Measurements from ENCODE around the gene LMF1. TPM values are rescaled to one million over a fixed set of nuclear protein-coding genes. Genes with fewer than 3 reads are reported as not detected.

Gene LMF1
- total RNA-seq, 2 donors from 2014 or later, result 11.9 to 12.0 TPM

- intact Hi-C loops (cut with DNase I), result no loop called here
- ATAC-seq (no peak), DNase-seq (no peak)
Observed at GRCh38 chr16:987906-988305, 17.1 kb upstream of the LMF1 start.

- ATAC-seq (no peak), DNase-seq (no peak)
- intact Hi-C loops (cut with DNase I), result no loop called here
Observed at GRCh38 chr16:986925-987582, 16.3 kb upstream of the LMF1 start.

DNA sequence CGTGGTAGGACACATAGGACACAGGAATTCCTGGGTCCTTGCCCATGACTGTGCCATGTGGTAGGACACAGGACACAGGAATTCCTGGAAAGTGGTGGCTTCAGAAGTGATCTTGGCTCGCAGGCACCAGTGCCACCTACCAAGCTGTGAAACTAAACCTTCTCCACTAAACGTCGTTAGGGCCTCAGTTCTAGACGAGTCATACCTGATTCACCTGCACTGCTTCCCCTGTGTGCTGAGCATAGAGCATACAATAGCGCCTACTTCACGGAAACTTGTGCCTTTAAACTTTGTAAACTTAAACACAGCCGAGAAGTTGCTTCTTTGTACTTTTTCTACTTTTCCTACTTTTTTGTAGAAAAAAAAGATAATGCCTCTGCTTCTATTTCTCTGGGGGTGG is 15.6 kb upstream of the LMF1 start:
- DNase-seq (no peak), ATAC-seq (no peak)
- intact Hi-C loops (cut with DNase I), result no loop called here

DNA sequence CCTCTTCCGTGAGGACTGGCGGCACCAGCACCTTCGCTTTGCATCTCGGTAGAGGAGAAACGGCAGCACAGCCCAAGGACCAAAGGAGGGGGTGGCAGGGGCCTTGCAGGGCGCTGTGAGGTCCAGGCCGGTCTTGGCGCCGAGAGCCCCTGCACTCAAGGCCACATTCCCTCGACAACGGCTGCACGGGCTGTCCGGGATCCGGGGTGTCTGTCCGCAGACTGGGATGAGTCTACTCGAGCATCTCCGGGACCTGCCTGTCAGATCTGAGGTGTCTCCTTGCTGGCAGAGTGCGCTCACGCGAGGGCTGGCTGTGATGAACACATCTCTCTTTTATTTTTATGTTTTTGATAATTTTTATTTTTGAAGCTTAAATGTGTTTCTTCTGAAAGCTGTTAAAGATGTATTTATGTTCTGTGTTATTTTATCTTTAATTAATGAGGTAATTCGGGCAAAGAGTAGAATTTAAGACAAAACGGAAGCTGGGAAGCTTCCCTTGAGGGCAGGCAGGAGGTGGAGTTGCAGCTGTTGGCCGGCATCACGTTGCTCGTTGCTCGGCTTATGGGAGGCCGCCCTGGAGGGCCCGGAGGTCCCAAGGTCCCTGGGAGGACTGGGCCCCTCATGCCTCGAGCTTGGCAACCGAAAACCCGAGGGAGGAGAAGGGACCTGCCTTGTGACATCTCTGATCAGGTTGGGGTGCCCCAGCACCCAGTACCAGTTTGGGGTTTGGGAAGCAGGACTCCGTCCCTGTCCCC is 15.0 kb upstream of the LMF1 start:
- no peak for DNase-seq

GRCh38 chr16:984736-985636 is 14.2 kb upstream of the LMF1 start:
- DNase-seq (no peak), ATAC-seq (no peak)
- intact Hi-C loops (cut with DNase I), result no loop called here

More for the DNA sequence above, 15.0 kb upstream of the LMF1 start:
- intact Hi-C loops (cut with DNase I), result no loop called here
- no peak for ATAC-seq

GRCh38 chr16:984121-984694 is 13.4 kb upstream of the LMF1 start:
- DNase-seq, result no peak
- ATAC-seq, result no peak
- intact Hi-C loops (cut with DNase I), result no loop called here

DNA sequence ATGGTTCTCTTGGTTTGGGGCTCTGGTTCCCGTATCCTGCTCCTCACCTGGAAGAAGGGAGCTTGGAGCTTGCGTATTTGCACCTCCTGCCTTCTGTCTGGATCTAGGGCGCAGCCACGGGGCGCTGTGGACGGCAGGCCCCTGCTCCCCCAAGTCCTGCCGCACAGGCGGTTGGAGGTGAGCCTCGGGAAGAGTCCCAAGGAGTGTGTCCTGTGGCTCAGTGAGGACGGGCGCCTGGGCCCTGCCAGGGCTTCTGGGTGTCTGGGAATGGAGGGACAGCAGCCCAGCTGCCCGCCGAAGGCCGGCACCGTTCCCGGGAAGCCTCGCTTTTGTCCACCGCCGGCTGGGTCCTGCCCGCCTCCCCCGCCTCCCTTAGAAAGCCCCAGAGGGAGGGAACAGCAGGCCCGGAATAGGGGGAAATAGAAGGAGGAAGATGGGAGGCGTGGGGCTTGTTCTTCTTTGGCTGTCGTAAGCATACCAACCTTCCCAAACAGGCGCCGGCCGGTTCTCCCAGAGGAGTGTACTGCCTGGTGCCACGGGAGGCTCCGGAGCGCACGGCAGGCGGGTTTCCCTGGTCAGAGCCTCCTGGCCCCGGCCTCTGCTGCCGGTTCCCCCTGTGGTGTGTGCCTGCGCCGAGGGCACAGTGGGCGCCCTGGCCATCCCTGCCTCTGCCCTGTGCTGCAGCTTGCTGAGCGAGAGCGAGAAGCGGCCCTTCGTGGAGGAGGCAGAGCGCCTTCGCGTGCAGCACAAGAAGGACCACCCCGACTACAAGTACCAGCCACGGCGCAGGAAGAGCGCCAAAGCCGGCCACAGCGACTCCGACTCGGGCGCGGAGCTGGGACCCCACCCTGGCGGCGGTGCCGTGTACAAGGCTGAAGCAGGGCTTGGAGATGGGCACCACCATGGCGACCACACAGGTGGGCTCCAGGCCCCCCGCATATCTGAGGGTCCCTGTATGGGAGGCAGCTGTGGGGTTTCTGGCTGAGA is 12.6 kb upstream of the LMF1 start:
- intact Hi-C loops (cut with DNase I), result no loop called here
- ATAC-seq (no peak), DNase-seq (no peak)

DNA sequence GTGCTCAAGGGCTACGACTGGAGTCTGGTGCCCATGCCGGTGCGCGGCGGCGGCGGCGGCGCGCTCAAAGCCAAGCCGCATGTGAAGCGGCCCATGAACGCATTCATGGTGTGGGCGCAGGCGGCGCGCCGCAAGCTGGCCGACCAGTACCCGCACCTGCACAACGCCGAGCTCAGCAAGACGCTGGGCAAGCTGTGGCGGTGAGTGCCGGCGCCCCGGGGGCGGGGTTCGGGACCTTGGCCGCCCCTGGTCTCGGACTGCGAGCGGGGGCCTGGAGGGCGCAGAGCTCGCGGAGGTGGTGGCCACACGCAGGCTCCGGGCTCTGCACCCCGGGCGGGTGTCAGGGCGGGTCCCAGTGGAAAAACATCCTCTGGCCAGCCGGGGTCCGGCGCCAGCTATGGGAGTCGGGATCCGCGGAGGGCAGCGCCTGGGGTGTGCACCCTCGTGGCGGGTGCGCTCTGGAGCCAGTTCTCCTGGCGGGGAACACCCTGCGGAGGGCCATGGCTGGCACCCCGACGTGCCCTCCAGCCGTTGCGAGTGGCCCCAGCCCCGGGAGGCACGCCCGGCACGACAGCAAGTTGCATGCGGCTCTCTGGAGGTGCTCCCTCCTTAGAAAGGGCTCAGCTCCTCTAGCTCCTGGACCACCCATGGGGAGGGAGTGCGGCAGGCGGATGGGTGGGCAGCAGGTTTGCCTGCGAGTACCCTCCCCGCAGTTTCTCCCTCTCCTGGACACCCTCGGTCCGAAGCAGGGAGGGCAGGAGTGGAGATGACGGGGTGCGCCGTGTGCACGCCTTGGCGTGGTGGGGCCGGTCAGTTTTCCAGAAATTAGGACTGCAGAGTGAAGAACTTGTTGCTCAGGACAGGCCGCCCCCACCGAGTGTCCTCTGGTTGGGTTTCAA is 11.6 kb upstream of the LMF1 start:
- intact Hi-C loops (cut with DNase I), result no loop called here
- no peak for DNase-seq

DNA sequence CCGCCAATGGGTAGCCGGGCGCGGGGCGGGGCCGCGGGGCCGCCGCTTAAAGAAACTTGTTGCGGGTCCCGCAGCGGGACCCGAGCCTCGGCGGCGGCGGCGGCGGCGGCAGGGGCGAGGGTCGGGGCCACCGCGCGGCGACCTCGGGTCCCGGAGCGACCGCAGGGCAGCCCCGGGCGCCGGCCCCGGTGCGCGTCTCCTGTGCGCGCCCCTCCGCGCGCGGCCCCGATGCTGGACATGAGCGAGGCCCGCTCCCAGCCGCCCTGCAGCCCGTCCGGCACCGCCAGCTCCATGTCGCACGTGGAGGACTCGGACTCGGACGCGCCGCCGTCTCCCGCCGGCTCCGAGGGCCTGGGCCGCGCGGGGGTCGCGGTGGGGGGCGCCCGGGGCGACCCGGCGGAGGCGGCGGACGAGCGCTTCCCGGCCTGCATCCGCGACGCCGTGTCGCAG is 10.9 kb upstream of the LMF1 start, which contains the start of gene SOX8:
SOX8 (plus strand) TSS at position 76 of the 450 bp plus-strand sequence; CDS start at position 229, 153 bp downstream.
- no peak for ATAC-seq
- peak; percentile 64 for DNase-seq
- intact Hi-C loops (cut with DNase I), result no loop called here

More for the DNA sequence above, 11.6 kb upstream of the LMF1 start:
- ATAC-seq, result no peak

GRCh38 chr16:980595-980854 is 9.7 kb upstream of the LMF1 start:
- intact Hi-C loops (cut with DNase I), result no loop called here
- DNase-seq (no peak), ATAC-seq (peak in 1 of 2 donors; percentile 1)

GRCh38 chr16:979859-980594 is 9.2 kb upstream of the LMF1 start:
- DNase-seq, result no peak
- no peak for ATAC-seq
- intact Hi-C loops (cut with DNase I), result no loop called here

- DNase-seq (no peak), ATAC-seq (no peak)
- intact Hi-C loops (cut with DNase I), result no loop called here
Observed at GRCh38 chr16:979147-979546, 8.4 kb upstream of the LMF1 start.

DNA sequence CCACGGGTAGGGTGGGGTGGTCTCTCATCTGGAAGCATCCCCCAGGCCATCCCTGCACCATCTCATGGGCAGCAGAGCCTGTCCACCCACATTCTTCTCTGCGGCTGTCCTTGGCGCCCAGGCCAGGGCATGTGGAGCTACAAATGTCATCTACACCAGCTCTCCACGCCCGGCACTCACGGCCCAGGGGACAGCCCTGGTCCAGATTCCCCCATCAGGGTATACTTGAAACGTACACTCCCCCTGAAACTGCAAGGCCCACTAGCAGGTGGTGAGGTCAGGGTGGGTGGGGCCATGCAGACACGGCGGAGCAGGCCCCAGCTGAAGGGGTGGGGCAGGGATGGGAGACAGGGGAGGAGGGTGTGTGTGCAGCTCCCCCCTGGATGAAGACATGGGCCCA is 7.6 kb upstream of the LMF1 start:
- intact Hi-C loops (cut with DNase I), result no loop called here
- DNase-seq, result no peak
- ATAC-seq, result no peak

DNA sequence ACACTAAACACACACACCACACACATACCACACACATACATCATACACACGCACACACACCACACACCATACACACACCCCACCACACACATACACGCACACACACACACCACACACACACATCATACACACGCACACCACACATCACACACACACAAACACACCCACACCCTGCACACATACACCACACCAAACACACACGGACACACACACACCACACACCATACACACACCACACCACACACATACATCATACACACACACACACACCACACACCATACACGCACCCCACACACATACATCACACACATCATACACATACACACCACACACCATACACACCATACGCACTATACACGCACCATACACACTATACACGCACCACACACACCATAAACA is 7.1 kb upstream of the LMF1 start:
- intact Hi-C loops (cut with DNase I), result no loop called here
- DNase-seq, result no peak
- no peak for ATAC-seq

GRCh38 chr16:977081-977701 is 6.4 kb upstream of the LMF1 start:
- DNase-seq, result no peak

DNA sequence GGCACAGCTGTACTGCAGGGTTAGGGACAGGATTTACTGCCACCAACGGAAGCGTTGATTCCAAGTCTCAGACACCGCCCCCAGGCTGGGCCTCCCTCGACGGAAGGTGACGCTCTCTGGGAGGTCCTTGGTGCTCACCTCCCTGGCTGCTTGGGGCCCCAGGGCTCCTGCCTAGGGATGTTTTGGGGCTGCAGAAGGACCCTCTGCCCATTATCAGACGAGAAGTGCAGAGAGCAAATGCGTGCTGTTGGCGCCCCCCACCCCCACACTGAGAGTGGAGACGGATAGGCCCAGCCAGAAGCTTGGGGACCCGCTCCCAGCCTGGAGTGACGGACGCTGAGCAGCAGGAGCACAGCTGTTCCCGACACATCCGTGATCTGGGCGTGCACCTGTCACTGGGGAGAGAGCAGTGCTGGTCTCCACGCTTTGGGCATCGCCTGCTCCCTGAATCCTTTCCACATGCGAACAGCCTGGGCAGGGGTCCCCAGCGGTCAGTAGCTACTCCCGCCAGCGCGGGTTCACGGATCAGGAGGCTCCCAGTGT is 5.7 kb upstream of the LMF1 start:
- no peak for ATAC-seq
- intact Hi-C loops (cut with DNase I), result no loop called here
- no peak for DNase-seq

More at GRCh38 chr16:977081-977701, 6.4 kb upstream of the LMF1 start:
- ATAC-seq, result peak in 1 of 2 donors; percentile 33
- intact Hi-C loops (cut with DNase I), result no loop called here

Measured in left cardiac atrium (tissue), 4 donors.